ENCODE data around the gene RBMS1. TPM values are rescaled to one million over a fixed set of nuclear protein-coding genes. Genes with fewer than 3 reads are reported as not detected.

The RBMS1 gene
- total RNA-seq, 1 donor from 2014 or later: 28.4 TPM

DNA sequence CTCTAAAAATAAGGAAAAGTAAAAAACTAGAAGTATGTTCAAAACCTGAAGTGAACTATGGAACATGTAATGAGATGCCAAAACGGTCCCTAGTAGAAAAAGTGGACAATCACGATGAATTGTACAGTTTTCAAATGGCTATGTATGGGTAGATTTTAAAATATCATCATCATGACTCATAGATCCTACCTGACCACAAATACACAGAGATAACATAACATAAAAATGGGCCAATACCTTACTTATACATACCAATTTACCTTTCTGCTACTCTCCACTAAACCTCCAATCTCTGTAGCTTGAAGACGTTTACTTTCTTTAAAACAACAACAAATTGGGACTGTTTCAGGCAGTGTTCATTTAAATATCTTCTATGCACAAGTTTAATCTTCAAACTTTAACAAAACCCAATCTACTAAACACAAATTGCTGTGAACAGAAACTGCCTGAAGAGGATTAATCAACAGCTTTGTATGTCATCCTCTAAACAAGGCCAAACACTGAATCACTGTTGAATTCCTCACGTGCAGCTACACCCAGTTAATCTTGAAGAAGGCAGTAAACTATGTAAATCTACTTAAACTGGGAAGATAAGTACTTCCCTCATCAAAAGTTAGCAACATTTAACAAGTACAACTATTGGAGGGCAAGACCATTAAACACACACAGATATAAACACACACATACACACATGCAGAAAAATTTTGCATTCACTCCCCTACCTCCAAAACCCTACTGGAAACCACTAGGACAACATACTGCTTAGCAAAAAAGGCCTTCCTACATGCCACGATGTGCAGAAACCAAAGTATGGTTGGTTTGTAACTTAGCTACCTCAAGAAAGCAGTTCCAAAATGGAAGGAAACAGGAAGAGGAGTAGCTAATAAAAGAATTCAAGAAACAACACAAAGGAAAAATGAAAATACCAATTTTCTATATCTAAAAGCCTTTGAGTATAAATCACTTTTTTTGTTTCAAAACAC, 90.3 kb downstream of the RBMS1 start:
- no peak overlapping the region for H3K27ac Mint-ChIP-seq (ENCODE audit: unreplicated experiment)
- no peak for DNase-seq (ENCODE audit: low read depth, low spot score)
- H3K9me3 Mint-ChIP-seq: no peaks in the 10 kb centered on the region
- TF ChIP-seq, protein P1, sequence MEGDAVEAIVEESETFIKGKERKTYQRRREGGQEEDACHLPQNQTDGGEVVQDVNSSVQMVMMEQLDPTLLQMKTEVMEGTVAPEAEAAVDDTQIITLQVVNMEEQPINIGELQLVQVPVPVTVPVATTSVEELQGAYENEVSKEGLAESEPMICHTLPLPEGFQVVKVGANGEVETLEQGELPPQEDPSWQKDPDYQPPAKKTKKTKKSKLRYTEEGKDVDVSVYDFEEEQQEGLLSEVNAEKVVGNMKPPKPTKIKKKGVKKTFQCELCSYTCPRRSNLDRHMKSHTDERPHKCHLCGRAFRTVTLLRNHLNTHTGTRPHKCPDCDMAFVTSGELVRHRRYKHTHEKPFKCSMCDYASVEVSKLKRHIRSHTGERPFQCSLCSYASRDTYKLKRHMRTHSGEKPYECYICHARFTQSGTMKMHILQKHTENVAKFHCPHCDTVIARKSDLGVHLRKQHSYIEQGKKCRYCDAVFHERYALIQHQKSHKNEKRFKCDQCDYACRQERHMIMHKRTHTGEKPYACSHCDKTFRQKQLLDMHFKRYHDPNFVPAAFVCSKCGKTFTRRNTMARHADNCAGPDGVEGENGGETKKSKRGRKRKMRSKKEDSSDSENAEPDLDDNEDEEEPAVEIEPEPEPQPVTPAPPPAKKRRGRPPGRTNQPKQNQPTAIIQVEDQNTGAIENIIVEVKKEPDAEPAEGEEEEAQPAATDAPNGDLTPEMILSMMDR (conservative IDR thresholded peaks at IDR 0.05): no peak
- H3K4me3 Mint-ChIP-seq: no peak overlapping the region
- H3K36me3 Mint-ChIP-seq (ENCODE audit: low read depth): no peaks in the 10 kb centered on the region
- H3K27me3 Mint-ChIP-seq (ENCODE audit: low read depth): peaks cover 67% of the 10 kb centered on the region
- peaks cover 37% of the 10 kb centered on the region for H3K4me1 Mint-ChIP-seq

DNA sequence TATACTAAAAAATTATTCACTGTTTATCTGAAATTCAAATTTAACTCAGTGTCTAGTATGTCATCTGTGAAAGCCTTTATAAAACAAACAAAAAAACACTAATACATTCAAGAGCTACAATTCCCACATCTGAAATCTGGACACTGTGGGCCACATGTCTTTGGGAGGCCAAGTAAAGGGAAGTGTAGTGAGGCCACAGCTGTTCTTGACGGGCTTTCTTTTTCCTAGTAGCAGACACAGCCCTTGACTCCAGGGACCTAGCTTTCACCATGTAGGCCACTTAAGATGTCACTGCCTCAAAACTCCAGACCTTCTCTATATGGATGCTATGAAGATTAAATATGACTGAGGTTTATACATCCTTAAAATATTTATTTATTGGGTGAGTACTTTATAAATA, 91.1 kb downstream of the RBMS1 start:
- no peak overlapping the region for H3K27ac Mint-ChIP-seq (ENCODE audit: unreplicated experiment)
- no peaks in the 10 kb centered on the region for H3K36me3 Mint-ChIP-seq (ENCODE audit: low read depth)
- peaks cover 63% of the 10 kb centered on the region for H3K27me3 Mint-ChIP-seq (ENCODE audit: low read depth)
- DNase-seq (ENCODE audit: low read depth, low spot score): no peak
- TF ChIP-seq, protein P1 (conservative IDR thresholded peaks at IDR 0.05): no peak
- peaks cover 34% of the 10 kb centered on the region for H3K4me1 Mint-ChIP-seq
- no peak overlapping the region for H3K4me3 Mint-ChIP-seq
- no peaks in the 10 kb centered on the region for H3K9me3 Mint-ChIP-seq

DNA sequence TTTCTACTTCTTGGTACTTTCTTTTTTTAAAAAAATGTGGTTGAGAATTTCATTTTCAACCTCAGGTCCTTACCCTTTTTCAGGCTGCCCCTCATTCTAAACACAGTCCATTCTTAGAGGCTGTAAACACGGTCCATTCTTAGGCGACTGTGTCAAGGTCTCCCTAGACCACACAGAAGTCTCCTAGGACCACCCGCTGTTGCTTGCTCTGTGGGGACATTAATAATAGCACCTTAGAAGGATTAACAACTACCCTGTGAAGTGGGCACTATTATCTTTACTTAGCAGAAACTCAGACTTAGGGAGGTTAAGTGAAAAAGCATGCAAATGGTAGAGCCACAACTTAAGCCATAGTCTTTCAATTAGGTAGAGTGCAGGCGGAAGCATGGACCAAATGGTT, 91.7 kb downstream of the RBMS1 start:
- no peak for DNase-seq (ENCODE audit: low read depth, low spot score)
- Mint-ChIP-seq H3K9me3 (no peaks in the 10 kb centered on the region), H3K4me1 (peaks cover 32% of the 10 kb centered on the region), H3K4me3 (no peak overlapping the region), H3K27ac (ENCODE audit: unreplicated experiment) (no peak overlapping the region), H3K36me3 (ENCODE audit: low read depth) (no peaks in the 10 kb centered on the region), H3K27me3 (ENCODE audit: low read depth) (peaks cover 62% of the 10 kb centered on the region)
- TF ChIP-seq, protein P1 (conservative IDR thresholded peaks at IDR 0.05): no peak

DNA sequence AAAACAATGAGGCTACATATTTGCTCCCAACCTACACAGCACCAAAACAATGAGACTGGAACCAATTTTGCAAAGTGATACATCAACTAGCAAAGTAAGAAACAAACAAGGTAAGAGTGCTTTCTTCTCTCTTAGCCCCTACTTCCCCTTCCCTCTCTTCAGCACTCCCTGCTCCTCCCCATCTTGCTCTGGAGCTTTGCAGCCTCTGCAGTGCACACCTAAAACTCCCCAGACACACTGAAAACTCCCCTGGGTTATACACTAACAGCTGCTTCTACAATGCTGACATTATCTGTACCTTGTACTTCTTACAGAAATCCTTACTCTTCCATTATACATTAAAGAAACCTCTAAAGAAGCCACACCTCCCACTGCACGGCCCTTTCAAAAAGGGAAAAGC, 93.7 kb downstream of the RBMS1 start:
- no peak for DNase-seq (ENCODE audit: low read depth, low spot score)
- Mint-ChIP-seq H3K4me3 (no peak overlapping the region), H3K27ac (ENCODE audit: unreplicated experiment) (no peak overlapping the region), H3K36me3 (ENCODE audit: low read depth) (no peaks in the 10 kb centered on the region), H3K27me3 (ENCODE audit: low read depth) (peaks cover 53% of the 10 kb centered on the region), H3K4me1 (peaks cover 12% of the 10 kb centered on the region), H3K9me3 (no peaks in the 10 kb centered on the region)
- TF ChIP-seq, protein P1 (conservative IDR thresholded peaks at IDR 0.05): no peak

DNA sequence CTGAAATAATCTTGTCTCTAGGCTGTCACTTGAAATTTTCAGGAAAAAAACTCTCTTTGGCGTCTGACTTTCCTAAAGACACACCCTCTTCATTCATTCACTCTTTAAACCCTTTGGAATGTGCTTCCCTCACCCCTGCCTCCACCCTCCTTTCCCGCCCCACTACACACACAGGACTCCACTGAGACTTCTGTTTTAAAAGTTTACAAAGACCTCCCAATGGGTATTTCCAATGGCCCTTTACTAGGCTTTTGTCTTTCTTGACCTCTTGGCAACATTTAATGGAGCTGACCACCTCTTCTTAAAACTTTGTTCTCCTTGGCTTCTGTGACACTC, 96.1 kb downstream of the RBMS1 start:
- peaks cover 38% of the 10 kb centered on the region for H3K27me3 Mint-ChIP-seq (ENCODE audit: low read depth)
- TF ChIP-seq, protein P1 (conservative IDR thresholded peaks at IDR 0.05): no peak
- DNase-seq (ENCODE audit: low read depth, low spot score): no peak
- H3K27ac Mint-ChIP-seq (ENCODE audit: unreplicated experiment): no peak overlapping the region
- no peak overlapping the region for H3K4me3 Mint-ChIP-seq
- no peaks in the 10 kb centered on the region for H3K36me3 Mint-ChIP-seq (ENCODE audit: low read depth)
- H3K9me3 Mint-ChIP-seq: no peaks in the 10 kb centered on the region
- no peaks in the 10 kb centered on the region for H3K4me1 Mint-ChIP-seq
